SKM-1 (cell line): ENCODE data around the gene LASP1.
"Not testable (repeated sequence)": the region's sequence is repeated elsewhere in the genome, so short reads cannot be mapped to it uniquely, and the experiment has no call there.

Source experiments
- DNase-seq: peaks from one replicate; lab custom pipeline; 2025; ENCODE audit not compliant: unreplicated experiment; lab: John Stamatoyannopoulos, UW

Gene LASP1

GRCh38 chr17:38869526-38870258 is at the start of gene LASP1:
TSS of gene LASP1 (plus strand) at chr17:38870058. CDS start at chr17:38870190, 132 bp downstream.
- DNase-seq = peak; percentile 68

GRCh38 chr17:38824899-38825761 is 44.7 kb upstream of the LASP1 start, which contains the start of gene CWC25:
TSS of gene CWC25 (minus strand) at chr17:38825321. CDS start at chr17:38825183, 138 bp downstream.
- DNase-seq = peak; percentile 75

- no peak for DNase-seq
Observed at GRCh38 chr17:38825762-38826247, 44.1 kb upstream of the LASP1 start.

GRCh38 chr17:38844261-38844757 is 25.5 kb upstream of the LASP1 start:
- no peak for DNase-seq

- DNase-seq = no peak
Observed at GRCh38 chr17:38848557-38848891, 21.3 kb upstream of the LASP1 start.

GRCh38 chr17:38848939-38849605 is 20.8 kb upstream of the LASP1 start:
- DNase-seq = no peak

- no peak for DNase-seq
Observed at GRCh38 chr17:38850374-38850773, 19.5 kb upstream of the LASP1 start.

- no peak for DNase-seq
Observed at GRCh38 chr17:38851434-38851833, 18.4 kb upstream of the LASP1 start.

- DNase-seq = no peak
Observed at GRCh38 chr17:38852771-38853291, 17.0 kb upstream of the LASP1 start.

GRCh38 chr17:38853292-38854219 is 16.3 kb upstream of the LASP1 start, which contains the start of gene RPL23:
TSS of gene RPL23 (minus strand) at chr17:38853721. CDS start at chr17:38853710, 11 bp downstream.
- peak; percentile 96 for DNase-seq

GRCh38 chr17:38855101-38855714 is 14.7 kb upstream of the LASP1 start:
- not testable (repeated sequence) for DNase-seq

- no peak for DNase-seq
Observed at GRCh38 chr17:38857271-38857670, 12.6 kb upstream of the LASP1 start.

GRCh38 chr17:38861399-38861843 is 8.4 kb upstream of the LASP1 start:
- DNase-seq = no peak

- DNase-seq = no peak
Observed at GRCh38 chr17:38864636-38865398, 5.0 kb upstream of the LASP1 start.

- DNase-seq = peak; percentile 37
Observed at GRCh38 chr17:38867179-38867967, 2.5 kb upstream of the LASP1 start.

- no peak for DNase-seq
Observed at GRCh38 chr17:38867968-38868816, 1.7 kb upstream of the LASP1 start.
